Activated naive CD4-positive, alpha-beta T cell (primary cell): ENCODE measurements around the gene DPT.
"Not testable (repeated sequence)": the region's sequence is repeated elsewhere in the genome, so short reads cannot be mapped to it uniquely, and the experiment has no call there.

Experiments used
- DNase-seq, 4 experiments: peaks; one replicate each; lab custom pipeline; 2025; lab: John Stamatoyannopoulos, UW

Gene DPT

GRCh38 chr1:168728473-168729404, at the start of gene DPT:
TSS of gene DPT (minus strand) at chr1:168729206. CDS start at chr1:168729174, 32 bp downstream.
- DNase-seq = no peak

- DNase-seq = no peak
Observed at GRCh38 chr1:168775366-168775765, 46.4 kb upstream of the DPT start.

GRCh38 chr1:168774241-168774640, 45.2 kb upstream of the DPT start:
- no peak for DNase-seq

DNA sequence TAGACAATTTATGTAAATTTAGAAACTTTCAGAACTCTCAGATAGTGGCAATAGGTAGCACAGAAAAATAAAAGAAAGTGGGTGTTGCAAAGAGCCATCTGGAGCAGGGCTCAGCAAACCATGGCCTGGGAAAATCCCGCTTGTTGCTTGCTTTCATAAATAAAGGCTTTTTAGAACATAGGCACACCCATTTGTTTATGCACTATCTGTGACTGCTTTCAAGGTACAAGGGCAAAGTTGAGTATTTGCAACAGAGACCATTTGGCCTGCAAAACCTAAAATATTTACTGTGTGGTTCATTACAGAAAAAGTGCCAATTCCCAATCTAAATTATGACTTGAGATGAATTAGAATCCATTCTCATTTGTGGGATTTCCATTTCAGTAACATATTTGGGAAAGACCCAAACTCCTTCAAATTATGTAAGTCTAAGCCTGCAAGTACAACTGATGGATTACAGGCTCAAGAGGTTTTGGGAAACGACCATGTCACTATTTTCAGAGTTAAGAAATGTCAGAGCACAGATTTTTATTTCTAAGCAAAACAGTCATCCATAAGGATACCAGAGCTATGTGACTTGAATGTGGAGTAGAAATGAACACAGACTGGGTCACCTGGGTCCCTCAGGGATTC, 43.5 kb upstream of the DPT start:
- no peak for DNase-seq

- no peak for DNase-seq
Observed at GRCh38 chr1:168771104-168771630, 42.2 kb upstream of the DPT start.

DNA sequence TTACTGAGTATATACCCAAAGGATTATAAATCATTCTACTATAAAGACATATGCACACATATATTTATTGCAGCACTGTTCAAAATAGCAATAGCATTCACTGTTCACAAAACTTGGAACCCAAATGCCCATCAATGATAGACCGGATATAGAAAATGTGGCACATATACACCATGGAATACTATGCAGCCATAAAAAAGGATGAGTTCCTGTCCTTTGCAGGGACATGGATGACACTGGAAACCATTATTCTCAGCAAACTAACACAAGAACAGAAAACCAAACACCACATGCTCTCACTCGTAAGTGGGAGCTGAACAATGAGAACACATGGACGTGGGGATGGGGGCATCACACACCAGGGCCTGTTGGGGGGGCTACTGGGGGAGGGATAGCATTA, 40.9 kb upstream of the DPT start:
- not testable (repeated sequence) for DNase-seq

DNA sequence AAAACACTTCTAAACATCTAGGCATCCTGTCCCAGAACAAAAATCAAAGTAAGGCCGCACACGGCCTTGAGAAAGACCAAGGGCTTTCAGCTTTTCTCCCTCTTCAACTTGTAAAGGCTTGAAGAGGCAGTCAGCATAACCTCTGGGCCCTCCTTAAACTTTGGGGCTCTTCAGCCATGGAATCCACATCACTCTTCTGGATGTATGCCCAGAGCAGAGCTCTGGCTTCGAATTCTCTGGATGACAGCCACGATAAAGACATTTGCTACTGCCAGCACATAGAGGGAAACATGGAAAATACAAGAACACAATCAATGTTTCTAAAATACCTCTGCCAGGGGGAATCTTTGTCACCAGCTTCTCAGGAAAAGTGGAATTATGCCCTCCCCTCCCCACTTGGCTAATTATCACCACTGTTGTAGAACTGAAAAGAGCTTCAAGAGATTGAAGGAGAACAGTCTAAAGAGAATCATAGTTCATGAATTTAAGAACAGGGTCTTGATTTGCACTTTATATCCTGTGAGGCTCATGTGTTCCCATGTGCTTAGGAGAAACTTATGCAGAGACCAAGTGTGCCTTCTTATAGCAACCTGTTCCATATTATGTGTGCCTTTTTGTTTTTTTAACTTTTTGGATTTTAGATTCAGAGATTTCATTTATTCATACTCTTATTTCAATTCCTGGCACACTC, 39.0 kb upstream of the DPT start:
- DNase-seq = no peak

DNA sequence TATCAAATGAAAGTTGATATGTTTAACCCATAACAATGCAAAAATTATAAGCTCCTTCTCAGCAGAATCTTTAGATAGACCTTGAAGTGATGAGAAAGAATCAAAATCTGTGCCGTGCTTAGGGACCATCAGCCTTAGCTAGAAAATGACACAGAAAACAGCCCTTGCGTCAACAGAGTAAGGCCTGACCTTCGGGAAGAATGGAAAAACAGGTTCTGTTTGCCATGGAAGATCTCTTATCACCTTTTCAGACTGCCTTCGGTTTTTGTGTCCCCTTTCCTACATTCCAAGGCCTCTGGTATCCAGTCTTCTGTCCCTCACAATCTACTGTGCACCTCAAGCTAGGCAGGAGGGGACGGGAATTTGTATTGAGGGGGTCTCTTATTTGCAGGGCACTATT, 37.6 kb upstream of the DPT start:
- no peak for DNase-seq

- no peak for DNase-seq
Observed at GRCh38 chr1:168763031-168763430, 34.0 kb upstream of the DPT start.

DNA sequence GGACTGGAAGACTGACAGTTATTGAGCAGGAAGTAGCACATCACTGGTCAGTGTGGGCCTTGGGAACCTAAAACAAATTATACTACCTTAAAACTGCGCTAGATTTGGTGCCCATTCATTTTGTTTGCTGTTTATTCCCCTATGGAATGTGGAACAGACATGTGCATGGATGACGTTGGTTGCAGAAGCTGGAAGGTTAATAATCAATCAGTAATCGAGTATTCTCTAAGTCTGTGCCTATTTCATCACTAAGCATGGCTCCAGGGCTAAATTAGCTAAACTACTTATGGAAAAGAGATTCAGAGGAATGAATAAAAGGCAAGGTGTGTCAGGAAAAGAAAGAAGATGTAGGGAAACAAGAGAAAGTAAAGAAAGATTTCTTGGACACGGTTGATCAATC, 33.5 kb upstream of the DPT start:
- DNase-seq = no peak

- DNase-seq = no peak
Observed at GRCh38 chr1:168760781-168761180, 31.8 kb upstream of the DPT start.

DNA sequence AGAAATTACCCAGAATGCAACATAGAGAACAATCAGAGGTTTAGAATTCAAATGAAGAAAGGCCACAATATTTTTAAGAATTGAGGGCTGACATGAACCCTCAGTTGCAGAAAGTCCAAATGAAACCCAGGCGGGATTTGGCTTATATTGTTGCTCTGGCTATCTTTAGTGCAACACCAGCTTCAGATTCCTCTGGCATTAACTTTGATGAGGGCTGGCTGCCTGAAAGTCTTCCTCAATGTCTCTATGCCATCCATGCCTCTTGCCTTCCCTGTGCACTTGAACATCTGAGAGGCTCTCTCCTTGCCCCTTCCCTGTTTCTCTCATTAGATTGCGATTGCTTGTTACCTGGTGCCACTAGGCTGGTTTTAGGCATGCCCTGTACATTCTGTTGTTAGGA, 31.2 kb upstream of the DPT start:
- DNase-seq = no peak

DNA sequence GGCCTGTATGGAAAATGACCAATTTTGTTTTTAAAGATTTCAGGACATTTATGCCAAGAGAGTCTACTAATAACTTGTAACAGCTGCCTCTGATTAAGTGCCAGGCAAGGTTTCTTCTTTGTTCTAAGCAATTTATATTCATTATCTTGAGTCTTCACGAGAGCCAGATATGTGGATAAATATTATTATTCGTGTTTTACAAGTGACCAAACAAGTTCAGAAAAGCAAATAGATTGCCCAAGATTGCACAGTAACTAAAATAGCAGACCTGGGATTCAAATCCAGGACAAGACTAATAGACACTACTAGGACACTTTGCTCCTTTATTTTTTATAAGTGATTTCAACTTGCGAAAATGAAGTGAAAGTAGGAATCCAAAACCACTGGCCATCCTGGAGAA, 30.1 kb upstream of the DPT start:
- no peak for DNase-seq

DNA sequence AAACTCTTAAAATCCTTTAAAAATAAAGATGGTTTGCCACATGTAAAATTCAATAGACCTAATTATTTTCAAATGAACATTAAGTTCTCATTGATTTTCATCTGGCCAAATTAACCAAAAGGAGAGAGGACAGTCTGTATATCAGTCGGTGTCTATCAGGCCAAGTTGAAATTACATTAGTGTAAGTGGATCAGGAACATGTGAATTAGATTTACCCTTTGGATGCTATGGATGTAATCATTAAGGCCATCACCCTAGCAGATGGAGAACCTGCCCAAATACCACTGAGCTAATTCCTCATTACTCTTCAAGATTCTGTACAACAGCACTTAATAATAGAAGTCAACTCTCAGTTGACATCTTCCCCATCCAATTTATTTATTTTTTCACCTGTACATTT, 29.5 kb upstream of the DPT start:
- DNase-seq = no peak

GRCh38 chr1:168755800-168756418, 26.9 kb upstream of the DPT start:
- DNase-seq = no peak

DNA sequence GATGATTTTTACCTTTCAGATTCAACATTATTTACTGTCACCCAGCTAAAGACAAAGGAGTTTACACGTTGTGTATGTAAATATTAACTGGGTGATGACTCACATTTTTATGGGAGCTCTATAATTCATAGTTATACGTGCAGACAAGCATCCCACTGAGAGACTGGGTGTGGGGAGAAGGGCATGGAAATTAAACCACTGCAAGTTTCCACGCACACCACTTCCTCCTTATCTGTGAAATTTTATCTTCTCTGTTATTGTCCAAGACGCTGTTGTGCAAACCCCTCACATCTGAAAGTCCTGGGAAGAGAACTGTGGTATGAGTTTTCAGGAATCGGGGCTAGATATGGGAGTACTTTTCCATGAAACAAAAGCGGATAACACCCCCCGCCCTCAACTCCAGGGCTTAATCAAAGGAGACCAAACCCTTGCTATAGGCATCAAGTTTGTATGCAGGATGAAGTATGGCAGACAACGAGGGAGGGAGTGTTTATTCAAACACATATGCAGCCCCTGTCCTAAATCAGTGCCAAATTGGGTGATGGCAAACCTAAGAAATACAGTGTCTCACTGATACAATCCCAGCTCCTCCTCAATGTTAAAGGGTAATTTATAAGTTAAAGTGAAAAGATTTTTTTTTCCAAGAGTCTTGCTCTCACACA, 23.3 kb upstream of the DPT start:
- no peak for DNase-seq

- DNase-seq = no peak
Observed at GRCh38 chr1:168751195-168751650, 22.2 kb upstream of the DPT start.

GRCh38 chr1:168742994-168743650, 14.1 kb upstream of the DPT start:
- no peak for DNase-seq

DNA sequence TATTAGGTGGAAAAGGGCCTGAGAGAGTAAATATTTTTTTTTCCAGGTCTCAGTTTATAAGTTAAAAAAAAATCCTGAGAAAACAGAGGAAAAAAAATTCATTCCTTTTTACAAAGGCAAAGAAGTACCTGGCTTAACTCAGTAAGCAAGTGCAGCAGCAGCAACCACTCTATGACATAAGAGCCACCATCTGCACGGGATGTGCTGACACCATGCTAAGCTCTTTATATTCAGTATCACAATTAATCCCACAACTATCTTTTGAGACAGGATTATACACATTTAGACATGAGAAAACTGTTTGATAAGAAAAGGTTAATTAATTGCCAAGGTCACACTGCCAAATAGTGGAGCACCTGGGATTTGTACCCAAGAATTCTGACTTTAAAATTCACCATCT, 13.4 kb upstream of the DPT start:
- DNase-seq = no peak

GRCh38 chr1:168739908-168740307, 10.9 kb upstream of the DPT start:
- DNase-seq = no peak

DNA sequence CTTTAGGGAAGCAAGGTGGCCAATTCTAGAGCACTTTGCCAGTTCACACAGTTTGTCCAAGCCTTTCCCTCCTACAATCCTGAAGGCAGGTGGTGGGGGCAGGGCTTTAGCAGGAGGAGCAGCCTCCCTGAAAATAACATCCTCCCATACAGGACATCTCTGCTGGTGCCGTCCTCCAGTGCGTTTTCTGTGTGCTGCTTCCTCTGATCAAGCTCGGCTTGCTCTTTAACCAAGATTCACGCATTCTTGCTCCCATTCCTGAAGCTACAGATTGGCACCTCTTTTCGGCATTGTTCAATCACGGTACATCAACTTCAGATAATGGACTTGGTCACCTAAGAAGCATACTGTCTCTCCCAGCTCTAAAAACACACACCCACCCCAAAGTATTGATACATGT, 7.5 kb upstream of the DPT start:
- no peak for DNase-seq
